OCI-LY1 (cell line): ENCODE data around the gene SOCS6.
"Not testable (repeated sequence)": the region's sequence is repeated elsewhere in the genome, so short reads cannot be mapped to it uniquely, and the experiment has no call there.

Experiments used
- EZH2 ChIP-seq: fragments of 200-600 bp; sonication (generic), shearing (Covaris generic); IDR thresholded peaks from 2 replicates; pipeline ENCODE4 v1.8.0; 2017; ENCODE audit warnings: borderline replicate concordance, mixed run types, mild to moderate bottlenecking, antibody characterized with exemption, low read length, moderate library complexity, mixed read lengths
- TF ChIP-seq, protein P1 (sequence below): fragments of 200-600 bp; sonication (generic), shearing (Covaris generic); IDR thresholded peaks from 2 replicates; pipeline ENCODE4 v1.5.1; 2017; ENCODE audit warnings: mild to moderate bottlenecking, antibody characterized with exemption, low read length, moderate library complexity, mixed read lengths

DNA sequence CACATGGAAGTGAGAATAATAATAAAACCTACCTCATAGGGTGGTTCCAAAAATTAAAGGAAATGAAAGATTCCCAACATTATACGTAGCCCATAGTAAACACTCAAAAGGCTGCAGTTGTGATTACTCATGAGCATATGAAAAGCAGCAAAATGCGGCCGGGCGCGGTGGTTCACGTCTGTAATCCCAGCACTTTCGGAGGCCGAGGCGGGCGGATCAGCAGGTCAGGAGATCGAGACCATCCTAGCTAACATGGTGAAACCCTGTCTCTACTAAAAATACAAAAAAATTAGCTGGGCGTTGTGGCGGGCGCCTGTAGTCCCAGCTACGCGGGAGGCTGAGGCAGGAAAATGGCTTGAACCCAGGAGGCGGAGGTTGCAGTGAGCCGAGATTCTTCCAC, 39.0 kb upstream of the SOCS6 start:
- TF ChIP-seq, protein P1, sequence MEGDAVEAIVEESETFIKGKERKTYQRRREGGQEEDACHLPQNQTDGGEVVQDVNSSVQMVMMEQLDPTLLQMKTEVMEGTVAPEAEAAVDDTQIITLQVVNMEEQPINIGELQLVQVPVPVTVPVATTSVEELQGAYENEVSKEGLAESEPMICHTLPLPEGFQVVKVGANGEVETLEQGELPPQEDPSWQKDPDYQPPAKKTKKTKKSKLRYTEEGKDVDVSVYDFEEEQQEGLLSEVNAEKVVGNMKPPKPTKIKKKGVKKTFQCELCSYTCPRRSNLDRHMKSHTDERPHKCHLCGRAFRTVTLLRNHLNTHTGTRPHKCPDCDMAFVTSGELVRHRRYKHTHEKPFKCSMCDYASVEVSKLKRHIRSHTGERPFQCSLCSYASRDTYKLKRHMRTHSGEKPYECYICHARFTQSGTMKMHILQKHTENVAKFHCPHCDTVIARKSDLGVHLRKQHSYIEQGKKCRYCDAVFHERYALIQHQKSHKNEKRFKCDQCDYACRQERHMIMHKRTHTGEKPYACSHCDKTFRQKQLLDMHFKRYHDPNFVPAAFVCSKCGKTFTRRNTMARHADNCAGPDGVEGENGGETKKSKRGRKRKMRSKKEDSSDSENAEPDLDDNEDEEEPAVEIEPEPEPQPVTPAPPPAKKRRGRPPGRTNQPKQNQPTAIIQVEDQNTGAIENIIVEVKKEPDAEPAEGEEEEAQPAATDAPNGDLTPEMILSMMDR = not testable (repeated sequence)
- not testable (repeated sequence) for TF ChIP-seq EZH2
